ENCODE measurements around the gene EFHC1.

The EFHC1 gene

DNA sequence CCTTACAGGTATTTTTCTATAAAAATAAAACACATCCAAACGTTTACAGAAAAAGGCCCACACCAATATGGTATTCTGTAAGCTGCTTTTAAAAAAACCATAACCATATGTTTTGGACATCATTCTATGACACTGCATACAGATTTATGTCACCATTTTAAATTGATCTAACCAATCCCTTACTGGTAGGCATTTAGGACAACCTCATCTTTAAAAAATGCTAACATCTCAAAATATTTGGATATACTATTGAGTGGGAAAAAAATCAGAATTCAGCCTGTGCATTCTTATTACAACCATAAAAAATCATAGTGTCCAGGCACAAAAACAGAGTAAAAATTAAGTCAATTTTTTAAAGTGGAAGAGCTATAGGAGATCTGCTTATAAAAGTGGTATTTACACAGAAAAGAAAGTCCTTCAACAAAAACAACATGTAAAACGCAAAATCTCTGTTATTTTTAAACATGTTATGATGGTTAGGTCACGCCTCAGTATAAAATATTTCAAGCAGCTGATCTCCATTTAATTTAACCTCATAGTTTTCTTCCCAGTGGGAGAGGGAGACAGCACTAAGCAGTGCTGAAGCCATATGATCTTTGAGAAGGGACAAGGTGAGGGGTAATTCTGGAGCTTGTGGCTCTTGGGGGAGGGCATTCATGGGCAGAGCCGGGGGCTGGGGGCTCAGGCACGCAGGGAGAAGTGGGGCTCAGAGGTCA lies 135.5 kb downstream of the EFHC1 start:
- no peak for DNase-seq (ENCODE audit: low spot score)

DNA sequence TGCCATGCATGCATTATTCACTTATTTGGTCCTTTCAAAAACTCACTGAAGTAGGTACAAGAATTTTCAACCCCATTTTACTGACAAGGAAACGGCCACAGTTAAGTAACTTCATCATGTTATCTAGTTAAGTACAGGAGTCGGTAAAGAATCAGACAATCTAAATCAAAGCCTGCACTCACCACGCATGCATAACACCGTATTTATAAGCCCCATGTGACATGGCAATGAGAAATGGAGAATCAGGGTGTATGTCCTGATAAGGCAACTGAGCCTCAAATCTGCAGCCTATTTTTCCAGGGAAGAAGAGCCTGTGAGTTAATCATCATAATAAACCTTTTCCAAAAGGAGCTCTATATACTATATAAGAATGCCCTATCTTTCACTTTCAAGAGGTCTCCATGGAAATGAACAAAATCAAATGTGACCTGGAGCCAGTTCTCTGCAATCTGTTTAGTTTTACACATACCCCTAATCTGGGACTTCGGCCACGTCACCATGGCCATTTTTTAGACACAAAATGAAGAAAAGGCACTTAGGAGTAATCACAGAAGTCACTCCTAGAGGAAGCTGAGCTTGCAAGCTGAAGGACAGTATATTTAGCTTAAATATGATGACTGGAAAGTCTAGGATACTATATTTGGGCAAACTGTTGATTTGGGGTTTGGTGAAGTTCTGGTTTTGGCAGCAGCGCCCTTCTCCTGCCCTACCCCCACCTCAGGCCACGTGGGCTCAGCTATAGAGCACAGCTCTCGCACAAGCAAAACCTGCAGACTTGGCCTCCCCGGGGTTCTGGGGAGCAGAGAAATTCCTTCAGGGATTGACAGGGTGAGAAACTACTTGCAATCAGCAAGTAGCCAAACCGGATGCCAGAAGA lies 137.5 kb downstream of the EFHC1 start:
- DNase-seq (ENCODE audit: low spot score) = no peak

DNA sequence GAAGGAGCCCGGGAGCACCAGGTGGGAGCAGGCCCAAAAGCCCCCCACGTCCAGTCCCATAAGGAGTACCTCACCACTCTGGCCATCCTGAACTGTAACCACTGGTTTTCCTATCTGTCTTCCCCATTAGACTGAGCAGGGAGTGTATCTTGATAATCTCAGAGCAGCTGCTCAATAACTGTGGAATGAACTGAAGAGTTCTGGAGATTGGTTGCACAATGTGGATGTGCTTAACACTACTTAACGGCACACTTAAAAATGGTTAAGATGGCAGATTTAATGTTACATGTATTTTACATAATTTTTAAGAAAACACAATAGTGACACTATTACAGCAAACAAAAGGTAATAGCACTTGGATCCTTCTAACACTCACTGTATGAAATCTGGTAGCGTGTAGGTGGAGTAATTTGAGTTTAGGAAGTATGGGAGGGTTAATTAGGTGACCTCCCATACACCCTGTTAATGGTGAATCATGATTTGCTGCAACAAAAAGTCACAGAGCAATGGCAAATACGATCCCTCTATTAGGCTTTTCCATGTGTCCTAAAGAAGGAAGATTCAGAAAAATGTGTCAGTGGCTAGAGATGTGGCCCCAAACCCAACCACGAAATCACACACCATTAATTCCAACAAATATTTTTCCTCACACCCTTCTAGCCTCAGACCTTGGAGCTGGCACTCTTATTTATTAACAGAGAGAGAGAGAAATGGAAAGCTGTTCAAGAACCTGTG lies 138.3 kb downstream of the EFHC1 start:
- DNase-seq (ENCODE audit: low spot score) = no peak

DNA sequence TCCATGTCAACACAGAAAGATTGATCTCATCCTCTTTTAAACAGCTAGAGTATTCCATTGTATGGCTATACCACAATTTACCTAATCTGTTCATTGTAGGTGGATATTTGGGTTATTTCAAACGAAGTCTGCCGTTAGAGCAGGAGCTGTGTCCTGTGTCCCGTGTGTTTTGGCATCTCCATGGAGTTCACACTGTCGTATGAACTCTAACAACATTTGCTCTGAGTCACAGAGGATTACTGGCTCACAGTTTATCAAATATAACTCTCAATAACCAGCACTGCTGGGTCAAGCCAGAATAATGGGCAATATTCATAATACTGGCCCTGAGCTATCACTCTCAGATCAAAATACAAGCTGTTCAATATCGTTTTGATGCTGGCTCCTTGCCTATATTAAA lies 140.3 kb downstream of the EFHC1 start:
- DNase-seq (ENCODE audit: low spot score) = no peak

GRCh38 chr6:52562911-52563310 lies 142.8 kb downstream of the EFHC1 start:
- DNase-seq (ENCODE audit: low spot score) = no peak

DNA sequence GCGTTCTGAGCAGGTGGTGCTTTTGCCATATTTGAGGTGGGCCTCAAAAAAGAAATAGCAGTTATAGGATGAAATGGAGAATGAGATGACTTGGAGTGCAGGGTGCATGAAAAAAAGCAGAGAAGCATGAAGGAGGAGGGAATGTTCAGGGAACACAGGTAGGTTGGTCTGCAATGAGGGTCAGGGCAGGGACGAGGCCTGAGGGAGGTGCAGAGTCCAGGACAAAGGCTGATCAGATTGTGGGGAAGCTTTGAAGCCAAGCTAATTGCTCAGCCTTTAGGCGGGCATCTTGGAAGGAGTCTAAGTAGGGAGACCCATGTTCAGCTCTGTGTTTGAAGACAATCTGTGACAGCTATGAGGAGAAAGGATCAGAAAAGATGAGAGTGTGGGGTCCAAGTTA lies 144.7 kb downstream of the EFHC1 start:
- DNase-seq (ENCODE audit: low spot score) = no peak

- DNase-seq (ENCODE audit: low spot score) = no peak
Measured at GRCh38 chr6:52566201-52566600, 146.1 kb downstream of the EFHC1 start.

DNA sequence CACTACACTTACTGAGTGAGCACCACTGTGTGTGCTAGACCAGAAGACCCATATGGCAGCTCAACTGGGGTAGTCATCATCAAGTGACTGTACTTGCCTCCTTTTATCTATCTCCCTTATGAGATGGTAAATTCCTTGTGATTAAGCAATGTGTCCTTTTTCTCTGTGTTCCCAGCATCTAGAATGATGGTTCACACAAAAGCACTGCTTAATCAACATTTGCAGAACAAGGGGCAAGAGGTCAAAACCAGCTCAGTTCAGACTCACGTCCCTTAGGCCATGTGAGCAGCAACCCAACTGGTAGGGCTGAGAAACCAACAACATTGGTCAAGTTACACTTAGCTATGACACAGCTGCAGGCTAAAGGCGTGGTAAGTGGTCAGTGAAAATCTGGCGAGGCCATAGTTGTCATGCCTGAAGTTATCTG lies 146.7 kb downstream of the EFHC1 start:
- peak; percentile 74 for DNase-seq (ENCODE audit: low spot score)

DNA sequence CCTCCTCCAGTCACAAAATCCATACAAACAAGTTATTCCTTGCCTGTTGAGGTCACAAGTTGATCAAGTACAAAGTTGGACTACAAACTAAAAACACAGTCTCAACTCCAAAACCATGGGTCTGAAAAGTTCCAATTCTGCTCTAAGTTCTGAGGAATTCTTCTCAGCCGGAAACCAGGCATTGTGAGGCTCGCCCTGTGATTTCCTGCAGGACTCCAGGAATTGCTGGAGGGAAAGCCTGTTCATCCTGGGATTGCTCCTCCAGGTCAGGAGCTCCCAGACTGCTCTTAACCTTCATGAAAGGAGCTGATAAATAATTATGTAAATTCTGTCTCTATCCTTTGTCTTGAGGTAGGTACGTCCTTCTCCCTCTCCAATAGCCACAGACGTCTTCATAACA lies 148.2 kb downstream of the EFHC1 start:
- no peak for DNase-seq (ENCODE audit: low spot score)

DNA sequence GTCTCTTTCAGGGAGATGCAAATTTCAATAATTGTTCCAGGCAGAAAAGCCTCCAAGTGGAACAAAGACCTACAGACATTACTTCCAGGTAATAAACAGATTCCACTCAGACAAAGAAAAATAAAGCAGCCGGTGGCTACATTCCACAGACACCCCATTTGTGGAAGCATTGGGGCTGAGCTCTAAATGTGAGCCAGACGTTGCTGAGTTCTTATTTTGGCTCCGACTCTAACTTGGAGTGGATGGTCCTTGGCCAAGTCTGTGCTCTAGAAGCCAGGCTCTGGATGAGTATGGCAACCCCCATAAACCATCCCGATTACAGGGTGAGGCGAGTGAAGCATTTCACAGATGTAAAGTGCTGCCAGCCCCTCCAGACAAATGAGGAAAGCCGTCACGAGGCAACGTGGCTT lies 150.2 kb downstream of the EFHC1 start:
- peak; percentile 74 for DNase-seq (ENCODE audit: low spot score)

- DNase-seq (ENCODE audit: low spot score) = peak; percentile 49
Measured at GRCh38 chr6:52571099-52571755, 151.1 kb downstream of the EFHC1 start.

- no peak for DNase-seq (ENCODE audit: low spot score)
Measured at GRCh38 chr6:52572536-52572935, 152.4 kb downstream of the EFHC1 start.

DNA sequence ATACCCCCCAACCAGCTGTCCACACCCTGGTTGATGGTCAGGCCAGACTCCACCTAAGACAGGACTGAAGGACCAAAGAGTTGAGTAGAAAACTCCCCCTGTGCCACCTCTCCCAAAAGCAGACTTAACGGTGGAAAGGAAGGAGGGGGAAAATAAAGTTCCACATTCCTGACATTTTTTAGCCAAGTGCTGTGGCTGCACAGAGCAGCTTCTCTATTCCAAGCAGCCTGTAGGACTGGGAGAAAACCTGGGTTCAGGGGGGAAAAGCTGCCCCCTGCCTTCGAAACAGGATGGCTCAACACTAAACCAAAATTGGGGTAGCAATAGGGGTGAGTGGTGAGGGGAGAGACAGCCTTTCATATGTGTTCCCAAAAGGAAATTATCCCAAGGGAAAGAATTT lies 153.2 kb downstream of the EFHC1 start:
- peak; percentile 54 for DNase-seq (ENCODE audit: low spot score)
